Measurements from ENCODE around the gene ADAM15.

ADAM15 gene

DNA sequence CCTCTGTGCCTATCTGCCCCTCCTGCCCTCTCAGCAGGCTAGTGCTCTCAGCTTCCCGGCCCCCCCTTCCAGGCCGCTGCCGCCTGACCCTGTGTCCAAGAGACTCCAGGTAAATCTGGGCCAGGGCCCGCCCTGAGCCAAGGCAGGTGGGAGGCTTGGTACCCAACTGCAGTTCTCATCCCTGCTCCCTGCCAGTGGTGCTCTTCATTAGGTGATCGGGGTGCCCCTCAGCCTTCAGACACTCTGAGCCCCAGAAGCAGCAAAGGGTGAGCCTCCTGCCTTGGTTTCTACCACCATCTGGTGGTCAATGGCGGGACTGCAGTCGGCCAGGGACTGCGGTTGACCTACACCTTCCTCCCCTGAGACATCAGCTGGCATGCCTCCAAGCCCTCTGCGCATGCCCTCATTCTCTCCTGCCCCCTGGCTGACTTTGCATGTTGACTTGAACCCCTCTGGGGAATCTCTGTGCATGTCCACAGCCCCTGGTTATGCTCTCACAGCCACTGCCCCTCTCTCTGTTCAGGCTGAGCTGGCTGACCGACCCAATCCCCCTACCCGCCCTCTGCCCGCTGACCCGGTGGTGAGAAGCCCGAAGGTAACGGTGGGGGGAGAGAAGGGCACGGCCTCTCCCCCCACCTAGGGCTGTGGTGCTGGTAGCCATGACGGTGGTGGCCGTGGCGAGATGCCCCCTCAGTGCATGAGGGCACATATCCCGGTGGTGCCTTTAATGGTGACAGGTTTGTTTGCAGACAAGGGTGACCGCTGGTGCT lies 10.4 kb downstream of the ADAM15 start:
- no peaks in the 10 kb centered on the region; the same call in none of the 2 replicates for H3K4me1 ChIP-seq (ENCODE audit: control insufficient read depth, insufficient read depth, low read length)
- H3K27ac ChIP-seq (ENCODE audit: extremely low read depth, low read depth, low read length) = no peak overlapping the region
- H3K4me3 ChIP-seq (ENCODE audit: low read depth, low read length) = no peak overlapping the region
- CTCF ChIA-PET = interaction anchor here (0.5 to 10.9 kb wide), 43 partner anchors 9 to 1068 kb away, joined by 3 to 117 read pairs (median 4); partner anchors contain the start of genes ADAM15, EFNA3, KRTCAP2 and PBXIP1
- H3K9me3 ChIP-seq (ENCODE audit: control insufficient read depth, insufficient read depth, low read depth, low read length) = no peaks in the 10 kb centered on the region
- peaks cover 0 to 41% of the 10 kb centered on the region in 2 experiments; a peak in 1 of 3 replicates for H3K36me3 ChIP-seq (ENCODE audit: control insufficient read depth in 2 of 2, insufficient read depth in 1 of 2, low read length in 2 of 2)
- POLR2A ChIA-PET = interaction anchor here (0.5 to 1.7 kb wide), 8 partner anchors 9 to 134 kb away, joined by 3 to 7 read pairs (median 4); partner anchors contain the start of genes ADAM15, KRTCAP2 and PBXIP1
- TF ChIP-seq ZNF324 (tag by site-specific recombination; IDR thresholded peaks at IDR 0.05) (peak; percentile 33; the same call in 1 of the 2 replicates), ZNF76 (tag by site-specific recombination; IDR thresholded peaks at IDR 0.05; ENCODE audit: borderline replicate concordance, low read depth) (no peak), ZNF837 (tag by site-specific recombination; IDR thresholded peaks at IDR 0.05) (no peak), ZNF639 (tag by site-specific recombination; IDR thresholded peaks at IDR 0.05) (peak; percentile 51; the same call in 1 of the 2 replicates), ZBTB17 (tag by site-specific recombination; IDR thresholded peaks at IDR 0.05) (peak; percentile 76), ZNF2 (tag by site-specific recombination; IDR thresholded peaks at IDR 0.05) (peak; percentile 83; the same call in 1 of the 2 replicates), ZNF629 (tag by site-specific recombination; IDR thresholded peaks at IDR 0.05) (peak; percentile 52), ZBTB48 (tag by site-specific recombination; IDR thresholded peaks at IDR 0.05) (peak; percentile 75), SP7 (tag by site-specific recombination; IDR thresholded peaks at IDR 0.05) (peak; percentile 42; the same call in 1 of the 2 replicates), ZBTB10 (tag by site-specific recombination; IDR thresholded peaks at IDR 0.05) (peak; percentile 35; the same call in 1 of the 2 replicates), ZNF654 (tag by site-specific recombination; IDR thresholded peaks at IDR 0.05; ENCODE audit: low read depth) (peak; percentile 92), ZNF792 (tag by site-specific recombination; IDR thresholded peaks at IDR 0.05) (no peak), TSHZ1 (tag by site-specific recombination; IDR thresholded peaks at IDR 0.05; ENCODE audit: borderline replicate concordance) (no peak), ZNF843 (tag by site-specific recombination; IDR thresholded peaks at IDR 0.05) (peak; percentile 25; the same call in 1 of the 2 replicates), ZEB2 (tag by site-specific recombination; IDR thresholded peaks at IDR 0.05) (0 out of 2 replicates have a peak, but pooled peaks have one; percentile 62)
- TF ChIP-seq, protein P1, sequence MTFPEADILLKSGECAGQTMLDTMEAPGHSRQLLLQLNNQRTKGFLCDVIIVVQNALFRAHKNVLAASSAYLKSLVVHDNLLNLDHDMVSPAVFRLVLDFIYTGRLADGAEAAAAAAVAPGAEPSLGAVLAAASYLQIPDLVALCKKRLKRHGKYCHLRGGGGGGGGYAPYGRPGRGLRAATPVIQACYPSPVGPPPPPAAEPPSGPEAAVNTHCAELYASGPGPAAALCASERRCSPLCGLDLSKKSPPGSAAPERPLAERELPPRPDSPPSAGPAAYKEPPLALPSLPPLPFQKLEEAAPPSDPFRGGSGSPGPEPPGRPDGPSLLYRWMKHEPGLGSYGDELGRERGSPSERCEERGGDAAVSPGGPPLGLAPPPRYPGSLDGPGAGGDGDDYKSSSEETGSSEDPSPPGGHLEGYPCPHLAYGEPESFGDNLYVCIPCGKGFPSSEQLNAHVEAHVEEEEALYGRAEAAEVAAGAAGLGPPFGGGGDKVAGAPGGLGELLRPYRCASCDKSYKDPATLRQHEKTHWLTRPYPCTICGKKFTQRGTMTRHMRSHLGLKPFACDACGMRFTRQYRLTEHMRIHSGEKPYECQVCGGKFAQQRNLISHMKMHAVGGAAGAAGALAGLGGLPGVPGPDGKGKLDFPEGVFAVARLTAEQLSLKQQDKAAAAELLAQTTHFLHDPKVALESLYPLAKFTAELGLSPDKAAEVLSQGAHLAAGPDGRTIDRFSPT (tag by site-specific recombination; IDR thresholded peaks at IDR 0.05) = peak; percentile 82
- TF ChIP-seq, protein P2, sequence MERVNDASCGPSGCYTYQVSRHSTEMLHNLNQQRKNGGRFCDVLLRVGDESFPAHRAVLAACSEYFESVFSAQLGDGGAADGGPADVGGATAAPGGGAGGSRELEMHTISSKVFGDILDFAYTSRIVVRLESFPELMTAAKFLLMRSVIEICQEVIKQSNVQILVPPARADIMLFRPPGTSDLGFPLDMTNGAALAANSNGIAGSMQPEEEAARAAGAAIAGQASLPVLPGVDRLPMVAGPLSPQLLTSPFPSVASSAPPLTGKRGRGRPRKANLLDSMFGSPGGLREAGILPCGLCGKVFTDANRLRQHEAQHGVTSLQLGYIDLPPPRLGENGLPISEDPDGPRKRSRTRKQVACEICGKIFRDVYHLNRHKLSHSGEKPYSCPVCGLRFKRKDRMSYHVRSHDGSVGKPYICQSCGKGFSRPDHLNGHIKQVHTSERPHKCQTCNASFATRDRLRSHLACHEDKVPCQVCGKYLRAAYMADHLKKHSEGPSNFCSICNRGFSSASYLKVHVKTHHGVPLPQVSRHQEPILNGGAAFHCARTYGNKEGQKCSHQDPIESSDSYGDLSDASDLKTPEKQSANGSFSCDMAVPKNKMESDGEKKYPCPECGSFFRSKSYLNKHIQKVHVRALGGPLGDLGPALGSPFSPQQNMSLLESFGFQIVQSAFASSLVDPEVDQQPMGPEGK (tag by site-specific recombination; IDR thresholded peaks at IDR 0.05) = peak; percentile 7; the same call in 1 of the 2 replicates
- TF ChIP-seq, protein P3, sequence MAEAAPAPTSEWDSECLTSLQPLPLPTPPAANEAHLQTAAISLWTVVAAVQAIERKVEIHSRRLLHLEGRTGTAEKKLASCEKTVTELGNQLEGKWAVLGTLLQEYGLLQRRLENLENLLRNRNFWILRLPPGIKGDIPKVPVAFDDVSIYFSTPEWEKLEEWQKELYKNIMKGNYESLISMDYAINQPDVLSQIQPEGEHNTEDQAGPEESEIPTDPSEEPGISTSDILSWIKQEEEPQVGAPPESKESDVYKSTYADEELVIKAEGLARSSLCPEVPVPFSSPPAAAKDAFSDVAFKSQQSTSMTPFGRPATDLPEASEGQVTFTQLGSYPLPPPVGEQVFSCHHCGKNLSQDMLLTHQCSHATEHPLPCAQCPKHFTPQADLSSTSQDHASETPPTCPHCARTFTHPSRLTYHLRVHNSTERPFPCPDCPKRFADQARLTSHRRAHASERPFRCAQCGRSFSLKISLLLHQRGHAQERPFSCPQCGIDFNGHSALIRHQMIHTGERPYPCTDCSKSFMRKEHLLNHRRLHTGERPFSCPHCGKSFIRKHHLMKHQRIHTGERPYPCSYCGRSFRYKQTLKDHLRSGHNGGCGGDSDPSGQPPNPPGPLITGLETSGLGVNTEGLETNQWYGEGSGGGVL (tag by site-specific recombination; IDR thresholded peaks at IDR 0.05) = 0 out of 2 replicates have a peak, but pooled peaks have one; percentile 13
- TF ChIP-seq, protein P4, sequence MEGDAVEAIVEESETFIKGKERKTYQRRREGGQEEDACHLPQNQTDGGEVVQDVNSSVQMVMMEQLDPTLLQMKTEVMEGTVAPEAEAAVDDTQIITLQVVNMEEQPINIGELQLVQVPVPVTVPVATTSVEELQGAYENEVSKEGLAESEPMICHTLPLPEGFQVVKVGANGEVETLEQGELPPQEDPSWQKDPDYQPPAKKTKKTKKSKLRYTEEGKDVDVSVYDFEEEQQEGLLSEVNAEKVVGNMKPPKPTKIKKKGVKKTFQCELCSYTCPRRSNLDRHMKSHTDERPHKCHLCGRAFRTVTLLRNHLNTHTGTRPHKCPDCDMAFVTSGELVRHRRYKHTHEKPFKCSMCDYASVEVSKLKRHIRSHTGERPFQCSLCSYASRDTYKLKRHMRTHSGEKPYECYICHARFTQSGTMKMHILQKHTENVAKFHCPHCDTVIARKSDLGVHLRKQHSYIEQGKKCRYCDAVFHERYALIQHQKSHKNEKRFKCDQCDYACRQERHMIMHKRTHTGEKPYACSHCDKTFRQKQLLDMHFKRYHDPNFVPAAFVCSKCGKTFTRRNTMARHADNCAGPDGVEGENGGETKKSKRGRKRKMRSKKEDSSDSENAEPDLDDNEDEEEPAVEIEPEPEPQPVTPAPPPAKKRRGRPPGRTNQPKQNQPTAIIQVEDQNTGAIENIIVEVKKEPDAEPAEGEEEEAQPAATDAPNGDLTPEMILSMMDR (tag by site-specific recombination; IDR thresholded peaks at IDR 0.05) = peak; percentile 96

All from HEK293 (cell line).